ENCODE measurements around the gene DISC1. TPM values are rescaled to one million over a fixed set of nuclear protein-coding genes. Genes with fewer than 3 reads are reported as not detected.

Gene DISC1
- total RNA-seq, 1 experiment from 2014 or later, result 0.36 TPM

GRCh38 chr1:232017057-232017456, 390.5 kb downstream of the DISC1 start:
- no TSS peak for BruUV-seq (replicated peaks)
- no peak for DNase-seq (ENCODE audit: low read depth, low spot score)
- no peak for ATAC-seq
- Histone ChIP-seq H3K27ac (ENCODE audit: low read length) (no peak overlapping the region), H3K27me3 (ENCODE audit: control insufficient read depth, insufficient read depth, low read length) (no peaks in the 10 kb centered on the region; the same call in none of the 2 replicates), H3K4me3 (ENCODE audit: low read depth in 2 of 2, low read length in 2 of 2) (no peak overlapping the region), H3K9me3 (ENCODE audit: control insufficient read depth, insufficient read depth, low read depth, low read length) (no peaks in the 10 kb centered on the region), H3K36me3 (ENCODE audit: control insufficient read depth, insufficient read depth, low read length) (no peaks in the 10 kb centered on the region), H3K4me1 (ENCODE audit: control insufficient read depth, insufficient read depth, low read length) (no peaks in the 10 kb centered on the region)
- POLR2A ChIA-PET, result no interaction called here
- in situ Hi-C loops (cut with HindIII; ENCODE audit: low pct_unique_long_range_greater_than_20kb, low sequenced_read_pairs) (no loop called here), intact Hi-C loops (cut with micrococcal nuclease; ENCODE audit: unreplicated experiment) (no loop called here)
- CTCF ChIA-PET, result no interaction called here
- TF ChIP-seq TCF7L2 (IDR thresholded peaks at IDR 0.05; ENCODE audit: low read depth, low read length) (no peak), SIN3A (IDR thresholded peaks at IDR 0.05; ENCODE audit: borderline replicate concordance, insufficient read depth, low read depth, low read length) (no peak), POLR2AphosphoS5 (IDR thresholded peaks at IDR 0.05; ENCODE audit: low read depth, low read length) (no peak)

GRCh38 chr1:232017759-232018158, 391.2 kb downstream of the DISC1 start:
- Histone ChIP-seq H3K4me3 (ENCODE audit: low read depth in 2 of 2, low read length in 2 of 2) (no peak overlapping the region), H3K9me3 (ENCODE audit: control insufficient read depth, insufficient read depth, low read depth, low read length) (no peaks in the 10 kb centered on the region), H3K27me3 (ENCODE audit: control insufficient read depth, insufficient read depth, low read length) (no peaks in the 10 kb centered on the region; the same call in none of the 2 replicates), H3K4me1 (ENCODE audit: control insufficient read depth, insufficient read depth, low read length) (no peaks in the 10 kb centered on the region), H3K27ac (ENCODE audit: low read length) (no peak overlapping the region), H3K36me3 (ENCODE audit: control insufficient read depth, insufficient read depth, low read length) (no peaks in the 10 kb centered on the region)
- no TSS peak for BruUV-seq (replicated peaks)
- TF ChIP-seq POLR2AphosphoS5 (IDR thresholded peaks at IDR 0.05; ENCODE audit: low read depth, low read length) (no peak), CTCF (IDR thresholded peaks at IDR 0.05) (no peak), SIN3A (IDR thresholded peaks at IDR 0.05; ENCODE audit: borderline replicate concordance, insufficient read depth, low read depth, low read length) (no peak), REST (IDR thresholded peaks at IDR 0.05; ENCODE audit: insufficient read depth in 1 of 2, low read depth in 2 of 2, low read length in 1 of 2) (no peak), TCF7L2 (IDR thresholded peaks at IDR 0.05; ENCODE audit: low read depth, low read length) (no peak)
- POLR2A ChIA-PET, result no interaction called here
- ATAC-seq (no peak), DNase-seq (ENCODE audit: low read depth, low spot score) (no peak)
- intact Hi-C loops (cut with micrococcal nuclease; ENCODE audit: unreplicated experiment) (no loop called here), in situ Hi-C loops (cut with HindIII; ENCODE audit: low pct_unique_long_range_greater_than_20kb, low sequenced_read_pairs) (no loop called here)
- CTCF ChIA-PET, result no interaction called here

- no peak for DNase-seq (ENCODE audit: low read depth, low spot score)
- H3K36me3 ChIP-seq (ENCODE audit: control insufficient read depth, insufficient read depth, low read length), result no peaks in the 10 kb centered on the region
- H3K9me3 ChIP-seq (ENCODE audit: control insufficient read depth, insufficient read depth, low read depth, low read length), result no peaks in the 10 kb centered on the region
- H3K27ac ChIP-seq (ENCODE audit: low read length), result no peak overlapping the region
- no peaks in the 10 kb centered on the region for H3K4me1 ChIP-seq (ENCODE audit: control insufficient read depth, insufficient read depth, low read length)
- BruUV-seq (replicated peaks), result no TSS peak
- no peak overlapping the region for H3K4me3 ChIP-seq (ENCODE audit: low read depth in 2 of 2, low read length in 2 of 2)
- ATAC-seq, result no peak
- ChIA-PET POLR2A (no interaction called here), CTCF (no interaction called here)
- in situ Hi-C loops (cut with HindIII; ENCODE audit: low pct_unique_long_range_greater_than_20kb, low sequenced_read_pairs), result no loop called here
- TF ChIP-seq CTCF (IDR thresholded peaks at IDR 0.05) (no peak), SIN3A (IDR thresholded peaks at IDR 0.05; ENCODE audit: borderline replicate concordance, insufficient read depth, low read depth, low read length) (no peak)
- intact Hi-C loops (cut with micrococcal nuclease; ENCODE audit: unreplicated experiment), result no loop called here
- H3K27me3 ChIP-seq (ENCODE audit: control insufficient read depth, insufficient read depth, low read length), result no peaks in the 10 kb centered on the region; the same call in none of the 2 replicates
These were observed 391.8 kb downstream of the DISC1 start for GRCh38 chr1:232018231-232019025.
